GM19099 (cell line): ENCODE results near the gene ANK2.

Experiments
- POLR2A ChIP-seq: IDR thresholded peaks from 3 replicates; pipeline ENCODE4 v1.6.1; 2011; ENCODE audit warnings: low read depth; ENCODE audit not compliant: insufficient read length; ENCODE audit errors: extremely low read depth

ANK2 gene

DNA sequence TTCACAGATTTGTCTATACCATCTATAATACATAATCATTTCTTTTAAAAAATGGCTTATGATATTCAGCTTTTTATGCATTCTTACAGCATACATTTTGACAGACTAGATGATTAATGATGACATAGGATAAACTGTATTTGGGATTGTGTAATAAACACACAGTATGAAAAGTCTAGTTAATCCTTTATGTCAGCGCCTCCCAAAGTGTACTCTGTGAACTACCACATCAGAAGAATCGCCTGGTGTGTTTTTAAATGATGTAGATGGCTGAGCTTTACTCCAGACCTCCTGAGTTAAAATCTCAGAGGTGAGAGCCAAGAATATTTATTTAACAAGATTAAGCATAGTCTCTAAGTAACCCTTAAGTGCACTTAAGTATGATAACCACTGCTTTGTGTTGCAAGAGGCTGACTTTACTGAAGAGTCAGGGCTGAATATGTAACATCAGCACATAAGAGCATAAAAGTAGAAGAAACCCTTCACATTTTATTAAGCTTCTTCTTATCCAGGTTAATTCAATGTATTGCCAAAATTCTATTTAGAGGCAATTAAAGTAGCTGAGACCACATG lies 104.2 kb downstream of the ANK2 start:
- TF ChIP-seq POLR2A: no peak

DNA sequence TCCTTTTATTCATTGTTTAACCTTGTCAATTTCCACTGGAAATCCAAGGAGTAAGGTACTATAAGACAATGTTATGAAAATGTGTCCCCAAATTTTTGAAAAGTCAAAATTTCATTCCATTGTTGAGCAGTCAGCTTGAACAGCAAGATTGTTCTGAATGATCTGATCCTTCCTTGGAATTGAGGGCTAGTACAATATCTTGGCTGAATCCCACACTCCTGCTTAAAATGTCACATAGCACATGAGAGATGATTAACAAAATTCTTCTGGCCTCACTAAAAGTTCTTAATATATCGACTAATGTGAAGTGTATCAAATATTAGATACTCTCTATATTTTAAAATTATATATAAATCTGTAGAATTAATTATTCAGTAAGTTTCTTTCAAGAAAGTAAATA lies 104.8 kb downstream of the ANK2 start:
- no peak for TF ChIP-seq POLR2A

DNA sequence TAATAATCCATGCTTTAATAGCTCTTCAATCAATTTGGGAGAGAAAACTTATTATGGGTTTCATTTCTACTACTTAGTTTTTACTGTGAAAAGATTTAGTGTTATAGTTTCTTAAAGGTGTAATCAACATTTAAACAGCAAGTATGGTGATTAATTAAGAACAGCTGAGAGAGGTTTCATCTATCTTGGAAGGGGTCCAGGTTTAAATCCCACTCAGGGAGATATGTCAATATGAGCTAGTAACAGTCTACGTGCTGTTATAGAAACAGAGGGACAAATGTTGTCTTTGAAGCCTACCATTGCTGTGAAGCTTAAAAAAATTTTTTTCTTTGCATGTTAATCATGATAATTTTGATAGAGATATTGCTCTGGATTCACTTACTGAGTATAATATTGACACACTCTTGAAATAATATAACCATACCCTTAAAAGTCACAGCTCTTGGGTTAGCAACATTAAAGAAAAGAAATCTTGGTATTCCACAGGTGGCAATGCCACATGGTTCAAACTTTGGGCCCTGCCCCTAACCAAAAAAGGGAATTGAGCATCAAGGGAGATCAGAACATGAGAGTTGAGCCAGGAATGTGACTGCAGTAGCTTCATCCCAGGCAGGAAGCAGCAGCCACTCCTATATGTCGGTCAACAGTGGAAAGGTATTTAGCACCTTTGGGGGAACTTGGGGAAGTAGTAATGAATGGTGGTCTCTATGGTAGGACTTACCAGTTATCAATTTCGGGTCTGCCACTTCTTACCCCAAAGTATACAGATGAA lies 107.8 kb downstream of the ANK2 start:
- no peak for TF ChIP-seq POLR2A

DNA sequence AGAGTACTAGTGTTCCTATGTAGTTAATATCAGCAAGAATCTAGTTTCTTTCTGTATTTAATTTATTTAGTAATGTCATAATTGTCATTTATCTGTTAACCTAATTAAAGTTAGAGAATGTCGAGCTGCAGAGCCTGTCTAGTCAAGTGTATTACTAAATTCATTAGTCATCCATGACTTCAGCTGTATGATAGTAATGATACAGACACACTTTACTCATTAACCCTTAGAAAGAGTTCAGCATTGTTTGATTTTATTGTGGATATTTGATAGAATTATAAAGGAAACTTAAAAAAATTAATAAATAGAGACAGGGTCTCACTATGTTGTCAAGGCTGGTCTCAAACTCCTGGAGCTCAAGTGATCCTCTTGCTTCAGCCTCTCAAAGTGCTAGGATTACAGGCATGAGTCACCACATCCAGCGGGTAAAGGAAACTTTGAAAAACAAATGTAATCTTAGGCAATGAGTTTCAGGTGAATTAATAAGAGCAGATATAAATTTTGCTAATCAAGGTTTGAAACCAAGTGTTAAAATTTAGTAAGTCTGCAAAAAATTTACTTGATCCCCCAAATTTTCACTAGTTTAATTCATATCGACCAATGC lies 110.6 kb downstream of the ANK2 start:
- no peak for TF ChIP-seq POLR2A

GRCh38 chr4:113160548-113160947 lies 111.1 kb downstream of the ANK2 start:
- TF ChIP-seq POLR2A: no peak

- TF ChIP-seq POLR2A: no peak
These were observed 112.6 kb downstream of the ANK2 start for GRCh38 chr4:113162089-113162488.

DNA sequence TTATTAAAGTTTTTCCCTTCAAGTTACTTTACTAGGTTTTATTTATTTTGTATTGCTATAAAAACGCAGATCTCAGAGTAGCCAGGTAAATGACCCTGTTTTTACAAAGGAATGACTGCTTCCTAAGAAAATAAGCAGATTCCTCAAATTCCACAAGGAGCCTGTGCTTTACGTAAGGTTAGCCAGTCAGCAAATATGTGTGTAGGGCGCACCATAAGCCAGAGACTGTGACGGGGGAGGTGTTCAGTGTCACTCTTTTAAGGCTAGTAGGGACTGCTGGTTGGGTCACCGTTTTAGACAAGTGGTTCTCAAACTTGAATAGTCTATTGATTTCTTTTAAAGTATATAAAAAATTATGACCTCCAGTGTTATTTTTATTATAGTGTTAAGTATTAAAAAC lies 119.9 kb downstream of the ANK2 start:
- no peak for TF ChIP-seq POLR2A

- TF ChIP-seq POLR2A: no peak
These were observed 120.8 kb downstream of the ANK2 start for GRCh38 chr4:113170115-113170804.

- no peak for TF ChIP-seq POLR2A
These were observed 121.5 kb downstream of the ANK2 start for GRCh38 chr4:113170805-113171468.

GRCh38 chr4:113173126-113173792 lies 123.8 kb downstream of the ANK2 start:
- no peak for TF ChIP-seq POLR2A

DNA sequence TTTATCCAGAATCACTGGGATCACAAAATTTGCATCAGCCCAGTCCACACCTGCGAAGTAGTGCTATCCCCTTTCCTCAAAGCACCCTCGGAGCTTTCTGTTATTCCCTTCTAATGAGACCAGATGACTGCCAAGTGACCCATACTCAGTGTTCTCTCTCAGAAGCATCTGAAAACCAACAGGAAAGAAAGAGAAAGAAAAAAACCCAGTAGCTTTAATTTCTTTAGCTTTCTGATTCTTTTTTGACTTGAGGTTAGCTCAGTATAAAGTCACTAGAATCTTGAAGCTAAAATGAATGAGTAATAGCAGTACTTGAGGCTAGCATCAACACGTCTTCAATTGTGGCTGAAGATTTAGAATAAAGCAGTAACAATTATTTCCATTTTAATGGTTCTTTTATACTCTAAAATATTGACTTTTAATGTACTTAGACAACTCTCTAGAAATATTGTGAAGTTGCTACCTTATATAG lies 124.4 kb downstream of the ANK2 start:
- TF ChIP-seq POLR2A: no peak

DNA sequence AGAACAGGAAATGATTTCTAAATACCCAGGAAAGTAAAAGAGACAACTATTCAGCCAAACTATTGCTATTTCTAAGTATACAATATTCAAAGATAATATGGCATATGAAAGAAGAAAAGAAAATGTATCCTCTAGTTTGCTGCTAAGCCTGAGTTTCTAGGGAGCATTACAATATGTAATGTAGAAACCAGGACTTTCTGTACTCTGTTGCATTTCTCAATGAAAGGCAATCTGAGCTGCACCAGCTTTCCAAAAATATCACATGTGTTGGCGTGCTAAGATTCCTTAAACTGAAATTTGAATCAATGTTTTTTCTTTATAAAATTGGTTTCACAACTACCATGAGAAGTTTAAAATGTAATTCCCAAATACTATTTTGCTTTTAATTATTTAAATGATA lies 129.6 kb downstream of the ANK2 start:
- no peak for TF ChIP-seq POLR2A

DNA sequence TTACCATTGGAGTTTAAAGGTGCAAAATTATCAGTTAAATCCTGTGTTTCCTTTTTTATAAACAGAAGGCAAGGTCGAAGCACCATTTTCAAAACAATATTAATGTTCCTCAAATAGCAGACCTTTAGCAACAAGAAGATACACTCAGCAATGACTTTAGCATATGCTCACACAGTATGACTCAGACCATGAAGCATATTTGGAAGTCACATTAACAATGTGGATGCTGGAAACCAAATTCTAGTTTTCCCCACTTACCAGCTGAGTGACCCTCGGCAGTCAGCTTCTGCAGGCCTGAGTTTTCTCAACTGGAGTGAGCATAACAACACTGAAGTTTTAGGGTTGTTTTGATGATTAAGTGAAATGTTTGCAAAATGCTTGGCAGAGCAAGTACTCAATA lies 130.5 kb downstream of the ANK2 start:
- no peak for TF ChIP-seq POLR2A

GRCh38 chr4:113181289-113182007 lies 132.0 kb downstream of the ANK2 start:
- TF ChIP-seq POLR2A: no peak
